HEK293 (cell line): ENCODE results near the gene MED10.

ENCODE experiments used
- ZNF155 ChIP-seq: fragments of 450-650 bp; formaldehyde crosslinking; IDR thresholded peaks from 2 replicates; pipeline ENCODE4 v1.5.1; 2016; ENCODE audit warnings: missing biosample characterization, missing genetic modification characterization
- TF ChIP-seq, protein P1 (sequence below): fragments of 450-650 bp; formaldehyde crosslinking; IDR thresholded peaks from 2 replicates; pipeline ENCODE4 v1.5.1; 2016; ENCODE audit warnings: missing biosample characterization, missing genetic modification characterization

DNA sequence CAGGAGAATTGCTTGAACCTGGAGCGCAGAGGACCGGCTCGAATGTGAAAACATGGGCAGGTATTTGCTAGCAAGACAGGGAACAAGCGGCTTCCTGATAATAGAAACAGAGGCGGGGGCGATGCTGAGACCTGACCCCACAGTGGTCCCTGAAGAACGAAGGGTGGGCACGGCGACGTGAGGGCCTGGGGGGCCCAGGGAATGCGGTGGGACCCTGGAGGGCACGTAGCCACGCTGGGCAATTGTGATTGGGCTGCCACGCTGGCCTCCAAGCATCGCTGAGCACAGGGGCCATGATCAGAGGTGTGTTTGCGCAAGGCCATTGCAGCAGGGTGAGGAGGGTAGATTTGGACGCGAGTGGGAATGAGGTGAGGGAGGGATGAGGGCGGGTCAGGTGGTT, 30.7 kb downstream of the MED10 start:
- TF ChIP-seq, protein P1, sequence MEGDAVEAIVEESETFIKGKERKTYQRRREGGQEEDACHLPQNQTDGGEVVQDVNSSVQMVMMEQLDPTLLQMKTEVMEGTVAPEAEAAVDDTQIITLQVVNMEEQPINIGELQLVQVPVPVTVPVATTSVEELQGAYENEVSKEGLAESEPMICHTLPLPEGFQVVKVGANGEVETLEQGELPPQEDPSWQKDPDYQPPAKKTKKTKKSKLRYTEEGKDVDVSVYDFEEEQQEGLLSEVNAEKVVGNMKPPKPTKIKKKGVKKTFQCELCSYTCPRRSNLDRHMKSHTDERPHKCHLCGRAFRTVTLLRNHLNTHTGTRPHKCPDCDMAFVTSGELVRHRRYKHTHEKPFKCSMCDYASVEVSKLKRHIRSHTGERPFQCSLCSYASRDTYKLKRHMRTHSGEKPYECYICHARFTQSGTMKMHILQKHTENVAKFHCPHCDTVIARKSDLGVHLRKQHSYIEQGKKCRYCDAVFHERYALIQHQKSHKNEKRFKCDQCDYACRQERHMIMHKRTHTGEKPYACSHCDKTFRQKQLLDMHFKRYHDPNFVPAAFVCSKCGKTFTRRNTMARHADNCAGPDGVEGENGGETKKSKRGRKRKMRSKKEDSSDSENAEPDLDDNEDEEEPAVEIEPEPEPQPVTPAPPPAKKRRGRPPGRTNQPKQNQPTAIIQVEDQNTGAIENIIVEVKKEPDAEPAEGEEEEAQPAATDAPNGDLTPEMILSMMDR (tag by site-specific recombination): no peak
- TF ChIP-seq ZNF155 (tag by site-specific recombination): no peak
